K562 (cell line): Measurements from ENCODE around the gene TAF9. TPM values are rescaled to one million over a fixed set of nuclear protein-coding genes. Genes with fewer than 3 reads are reported as not detected.

ENCODE experiments used
- ARID1B ChIP-seq: fragments of 450-650 bp; IDR thresholded peaks from 2 replicates; pipeline ENCODE4 v1.6.1; 2016; ENCODE audit warnings: antibody characterized with exemption, mild to moderate bottlenecking, inconsistent platforms
- DIDO1 ChIP-seq: fragments of 450-650 bp; IDR thresholded peaks from 2 replicates; pipeline ENCODE4 v1.6.1; 2016; ENCODE audit warnings: low read depth, missing biosample characterization, missing genetic modification characterization
- KHSRP ChIP-seq: fragments of 450-650 bp; IDR thresholded peaks from 2 replicates; pipeline ENCODE4 v1.6.1; 2017
- NFIC ChIP-seq: fragments of 450-650 bp; IDR thresholded peaks from 2 replicates; pipeline ENCODE4 v1.6.1; 2017; ENCODE audit warnings: mild to moderate bottlenecking, inconsistent platforms
- RB1 ChIP-seq: fragments of 450-650 bp; IDR thresholded peaks from 2 replicates; pipeline ENCODE4 v1.6.1; 2017; ENCODE audit warnings: low read depth, mild to moderate bottlenecking
- SMAD3 ChIP-seq: fragments of 450-650 bp; formaldehyde crosslinking; conservative IDR thresholded peaks from 2 replicates; pipeline ENCODE4 v1.4.0; 2020; ENCODE audit warnings: mild to moderate bottlenecking
- SMAD4 ChIP-seq: fragments of 250-450 bp; sonication (Bioruptor Pico); conservative IDR thresholded peaks from 2 replicates; pipeline ENCODE4 v1.8.0; 2021; ENCODE audit warnings: inconsistent platforms, mild to moderate bottlenecking, moderate library complexity
- TEAD2 ChIP-seq: fragments of 450-650 bp; IDR thresholded peaks from 2 replicates; pipeline ENCODE4 v1.6.1; 2016; ENCODE audit warnings: missing genetic modification characterization, control low read depth, missing compliant biosample characterization
- ZKSCAN1 ChIP-seq: fragments of 150-350 bp; IDR thresholded peaks from 2 replicates; pipeline ENCODE4 v1.6.1; 2016; ENCODE audit warnings: low read depth, low read length
- ZNF583 ChIP-seq: fragments of 250-450 bp; sonication (Bioruptor Pico); IDR thresholded peaks from 2 replicates; pipeline ENCODE4 v1.4.0; 2020
- ZNF766 ChIP-seq: fragments of 200-800 bp; sonication (Bioruptor generic); conservative IDR thresholded peaks from 2 replicates; pipeline ENCODE4 v1.6.1; 2016; ENCODE audit warnings: missing genetic modification characterization, missing compliant biosample characterization
- polyA plus RNA-seq, 8 experiments: library from polyadenylated mRNA; depleted of rRNA in 4 of 8; stranded (reverse) in 5 of 8; unstranded in 3 of 8; fragments of >200 nt; fragmentation: Nextera tagmentation in 2 of 8; fragmentation: Illumina TruSeq in 1 of 8; extraction: Ambion mirVana in 2 of 8; extraction: Trizol in 1 of 8; gene quantifications; 2 replicates each; pipeline versions ENCODE4 v1.2.1 to v1.2.3, GENCODE V29; 2011 to 2014; ENCODE audit warnings: inconsistent platforms in 1 of 8, missing spikeins in 1 of 8
- total RNA-seq, 7 experiments: library from RNA; depleted of rRNA in 6 of 7; stranded (reverse); fragments of >200 nt in 6 of 7; fragmentation: Illumina TruSeq in 2 of 7; extraction: Trizol in 2 of 7; gene quantifications; 2 replicates each; pipeline versions ENCODE4 v1.2.1 to v1.2.3, GENCODE V29; 2011 to 2021; ENCODE audit warnings: low replicate concordance in 1 of 7
- TF ChIP-seq, protein P1 (sequence below): fragments of 250-450 bp; sonication (Bioruptor Pico); IDR thresholded peaks from 2 replicates; pipeline ENCODE4 v1.5.0; 2020; ENCODE audit warnings: mild to moderate bottlenecking, borderline replicate concordance
- TF ChIP-seq, protein P2 (sequence below): fragments of 250-450 bp; sonication (Bioruptor Pico); IDR thresholded peaks from 2 replicates; pipeline ENCODE4 v1.4.0; 2020; ENCODE audit warnings: mild to moderate bottlenecking
- TF ChIP-seq, protein P3 (sequence below): sonication (generic); formaldehyde crosslinking; IDR thresholded peaks from 2 replicates; pipeline ENCODE4 v1.8.0; 2023; ENCODE audit warnings: mild to moderate bottlenecking, missing genetic modification reagents
- TF ChIP-seq, protein P4 (sequence below): IDR thresholded peaks from 2 replicates; pipeline ENCODE4 v1.6.1; 2014; ENCODE audit warnings: antibody characterized with exemption
- TF ChIP-seq, protein P5 (sequence below): fragments of 200-800 bp; sonication (Bioruptor generic); IDR thresholded peaks from 2 replicates; pipeline ENCODE4 v1.6.1; 2017; ENCODE audit warnings: missing genetic modification characterization, missing compliant biosample characterization

TAF9 gene
- total and polyA plus RNA-seq, 9 of the 15 experiments (the other 6 are each of a cell fraction or from before 2014, with no cell fraction given), result 119 to 566 (median 207) TPM

DNA sequence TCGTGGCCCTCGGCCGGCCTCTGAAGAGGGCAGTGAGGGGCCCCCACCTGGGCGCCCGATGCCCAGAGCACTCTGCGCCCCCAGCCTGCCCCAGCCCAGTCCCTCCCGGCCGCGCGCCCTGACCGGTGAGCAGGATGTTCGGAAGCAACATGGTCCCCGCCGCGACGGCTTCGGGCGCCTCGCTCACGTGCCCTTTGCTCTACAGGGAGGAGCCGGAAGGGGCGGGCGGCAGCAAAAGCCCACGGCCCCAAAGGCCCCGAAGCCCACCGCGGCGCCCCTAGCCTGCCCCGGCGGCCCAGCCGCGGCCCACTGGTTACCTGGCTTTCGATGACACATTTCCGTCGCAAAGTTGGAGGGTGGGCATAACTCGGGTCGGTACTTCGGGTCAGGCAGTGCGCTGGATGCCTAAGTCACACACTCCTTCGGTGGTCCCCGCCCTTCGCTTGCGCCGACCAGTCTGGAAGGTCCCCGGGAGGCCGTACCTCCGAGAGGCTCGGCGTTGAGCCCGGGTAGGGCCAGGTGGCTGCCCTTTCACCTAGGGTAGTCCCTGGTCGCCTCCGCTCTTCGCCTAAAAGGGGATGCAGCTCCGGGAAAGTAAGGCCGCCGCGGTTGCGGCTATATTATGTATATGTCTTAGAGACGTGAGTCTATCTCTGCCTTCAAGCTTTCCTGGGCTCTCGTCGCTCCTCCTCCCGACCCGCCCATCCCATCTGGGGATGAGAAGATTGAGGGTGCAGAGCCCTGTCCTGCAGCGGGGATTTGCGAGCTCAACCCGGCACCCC lies at the start of gene TAF9, which contains the start of the genes AK6 and RAD17 (continued):
- TF ChIP-seq, protein P1, sequence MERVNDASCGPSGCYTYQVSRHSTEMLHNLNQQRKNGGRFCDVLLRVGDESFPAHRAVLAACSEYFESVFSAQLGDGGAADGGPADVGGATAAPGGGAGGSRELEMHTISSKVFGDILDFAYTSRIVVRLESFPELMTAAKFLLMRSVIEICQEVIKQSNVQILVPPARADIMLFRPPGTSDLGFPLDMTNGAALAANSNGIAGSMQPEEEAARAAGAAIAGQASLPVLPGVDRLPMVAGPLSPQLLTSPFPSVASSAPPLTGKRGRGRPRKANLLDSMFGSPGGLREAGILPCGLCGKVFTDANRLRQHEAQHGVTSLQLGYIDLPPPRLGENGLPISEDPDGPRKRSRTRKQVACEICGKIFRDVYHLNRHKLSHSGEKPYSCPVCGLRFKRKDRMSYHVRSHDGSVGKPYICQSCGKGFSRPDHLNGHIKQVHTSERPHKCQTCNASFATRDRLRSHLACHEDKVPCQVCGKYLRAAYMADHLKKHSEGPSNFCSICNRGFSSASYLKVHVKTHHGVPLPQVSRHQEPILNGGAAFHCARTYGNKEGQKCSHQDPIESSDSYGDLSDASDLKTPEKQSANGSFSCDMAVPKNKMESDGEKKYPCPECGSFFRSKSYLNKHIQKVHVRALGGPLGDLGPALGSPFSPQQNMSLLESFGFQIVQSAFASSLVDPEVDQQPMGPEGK, result no peak
- TF ChIP-seq DIDO1 (tag), result peak; percentile 89
- peak; percentile 84; the same call in 1 of the 2 replicates for TF ChIP-seq SMAD4
- peak; percentile 62; the same call in 1 of the 2 replicates for TF ChIP-seq ZKSCAN1
- TF ChIP-seq NFIC, result peak; percentile 18; the same call in 1 of the 2 replicates
- TF ChIP-seq KHSRP, result no peak
- TF ChIP-seq SMAD3 (CRISPR knock-in tag), result peak; percentile 44
- TF ChIP-seq, protein P2, sequence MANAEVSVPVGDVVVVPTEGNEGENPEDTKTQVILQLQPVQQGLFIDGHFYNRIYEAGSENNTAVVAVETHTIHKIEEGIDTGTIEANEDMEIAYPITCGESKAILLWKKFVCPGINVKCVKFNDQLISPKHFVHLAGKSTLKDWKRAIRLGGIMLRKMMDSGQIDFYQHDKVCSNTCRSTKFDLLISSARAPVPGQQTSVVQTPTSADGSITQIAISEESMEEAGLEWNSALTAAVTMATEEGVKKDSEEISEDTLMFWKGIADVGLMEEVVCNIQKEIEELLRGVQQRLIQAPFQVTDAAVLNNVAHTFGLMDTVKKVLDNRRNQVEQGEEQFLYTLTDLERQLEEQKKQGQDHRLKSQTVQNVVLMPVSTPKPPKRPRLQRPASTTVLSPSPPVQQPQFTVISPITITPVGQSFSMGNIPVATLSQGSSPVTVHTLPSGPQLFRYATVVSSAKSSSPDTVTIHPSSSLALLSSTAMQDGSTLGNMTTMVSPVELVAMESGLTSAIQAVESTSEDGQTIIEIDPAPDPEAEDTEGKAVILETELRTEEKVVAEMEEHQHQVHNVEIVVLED (CRISPR knock-in tag), result peak; percentile 40
- TF ChIP-seq, protein P3, sequence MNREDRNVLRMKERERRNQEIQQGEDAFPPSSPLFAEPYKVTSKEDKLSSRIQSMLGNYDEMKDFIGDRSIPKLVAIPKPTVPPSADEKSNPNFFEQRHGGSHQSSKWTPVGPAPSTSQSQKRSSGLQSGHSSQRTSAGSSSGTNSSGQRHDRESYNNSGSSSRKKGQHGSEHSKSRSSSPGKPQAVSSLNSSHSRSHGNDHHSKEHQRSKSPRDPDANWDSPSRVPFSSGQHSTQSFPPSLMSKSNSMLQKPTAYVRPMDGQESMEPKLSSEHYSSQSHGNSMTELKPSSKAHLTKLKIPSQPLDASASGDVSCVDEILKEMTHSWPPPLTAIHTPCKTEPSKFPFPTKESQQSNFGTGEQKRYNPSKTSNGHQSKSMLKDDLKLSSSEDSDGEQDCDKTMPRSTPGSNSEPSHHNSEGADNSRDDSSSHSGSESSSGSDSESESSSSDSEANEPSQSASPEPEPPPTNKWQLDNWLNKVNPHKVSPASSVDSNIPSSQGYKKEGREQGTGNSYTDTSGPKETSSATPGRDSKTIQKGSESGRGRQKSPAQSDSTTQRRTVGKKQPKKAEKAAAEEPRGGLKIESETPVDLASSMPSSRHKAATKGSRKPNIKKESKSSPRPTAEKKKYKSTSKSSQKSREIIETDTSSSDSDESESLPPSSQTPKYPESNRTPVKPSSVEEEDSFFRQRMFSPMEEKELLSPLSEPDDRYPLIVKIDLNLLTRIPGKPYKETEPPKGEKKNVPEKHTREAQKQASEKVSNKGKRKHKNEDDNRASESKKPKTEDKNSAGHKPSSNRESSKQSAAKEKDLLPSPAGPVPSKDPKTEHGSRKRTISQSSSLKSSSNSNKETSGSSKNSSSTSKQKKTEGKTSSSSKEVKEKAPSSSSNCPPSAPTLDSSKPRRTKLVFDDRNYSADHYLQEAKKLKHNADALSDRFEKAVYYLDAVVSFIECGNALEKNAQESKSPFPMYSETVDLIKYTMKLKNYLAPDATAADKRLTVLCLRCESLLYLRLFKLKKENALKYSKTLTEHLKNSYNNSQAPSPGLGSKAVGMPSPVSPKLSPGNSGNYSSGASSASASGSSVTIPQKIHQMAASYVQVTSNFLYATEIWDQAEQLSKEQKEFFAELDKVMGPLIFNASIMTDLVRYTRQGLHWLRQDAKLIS (CRISPR knock-in tag), result peak; percentile 86
- TF ChIP-seq, protein P4, sequence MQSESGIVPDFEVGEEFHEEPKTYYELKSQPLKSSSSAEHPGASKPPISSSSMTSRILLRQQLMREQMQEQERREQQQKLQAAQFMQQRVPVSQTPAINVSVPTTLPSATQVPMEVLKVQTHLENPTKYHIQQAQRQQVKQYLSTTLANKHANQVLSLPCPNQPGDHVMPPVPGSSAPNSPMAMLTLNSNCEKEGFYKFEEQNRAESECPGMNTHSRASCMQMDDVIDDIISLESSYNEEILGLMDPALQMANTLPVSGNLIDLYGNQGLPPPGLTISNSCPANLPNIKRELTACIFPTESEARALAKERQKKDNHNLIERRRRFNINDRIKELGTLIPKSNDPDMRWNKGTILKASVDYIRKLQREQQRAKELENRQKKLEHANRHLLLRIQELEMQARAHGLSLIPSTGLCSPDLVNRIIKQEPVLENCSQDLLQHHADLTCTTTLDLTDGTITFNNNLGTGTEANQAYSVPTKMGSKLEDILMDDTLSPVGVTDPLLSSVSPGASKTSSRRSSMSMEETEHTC, result peak; percentile 18
- TF ChIP-seq ZNF583 (CRISPR knock-in tag), result no peak
- peak; percentile 79 for TF ChIP-seq RB1
- no peak for TF ChIP-seq TEAD2 (tag)
- TF ChIP-seq ARID1B, result no peak
- TF ChIP-seq ZNF766 (CRISPR knock-in tag), result peak; percentile 81
- TF ChIP-seq, protein P5, sequence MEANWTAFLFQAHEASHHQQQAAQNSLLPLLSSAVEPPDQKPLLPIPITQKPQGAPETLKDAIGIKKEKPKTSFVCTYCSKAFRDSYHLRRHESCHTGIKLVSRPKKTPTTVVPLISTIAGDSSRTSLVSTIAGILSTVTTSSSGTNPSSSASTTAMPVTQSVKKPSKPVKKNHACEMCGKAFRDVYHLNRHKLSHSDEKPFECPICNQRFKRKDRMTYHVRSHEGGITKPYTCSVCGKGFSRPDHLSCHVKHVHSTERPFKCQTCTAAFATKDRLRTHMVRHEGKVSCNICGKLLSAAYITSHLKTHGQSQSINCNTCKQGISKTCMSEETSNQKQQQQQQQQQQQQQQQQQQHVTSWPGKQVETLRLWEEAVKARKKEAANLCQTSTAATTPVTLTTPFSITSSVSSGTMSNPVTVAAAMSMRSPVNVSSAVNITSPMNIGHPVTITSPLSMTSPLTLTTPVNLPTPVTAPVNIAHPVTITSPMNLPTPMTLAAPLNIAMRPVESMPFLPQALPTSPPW (CRISPR knock-in tag), result peak; percentile 98
